Osteocyte (in vitro differentiated cells): ENCODE data around the gene SERPINB7. TPM values are rescaled to one million over a fixed set of nuclear protein-coding genes. Genes with fewer than 3 reads are reported as not detected.

Source experiments
- DNase-seq: peaks from one replicate; pipeline ENCODE4 v3.0.0; 2021; ENCODE audit warnings: mixed read lengths; ENCODE audit not compliant: unreplicated experiment; ENCODE audit errors: extremely low spot score
- H3K27ac Mint-ChIP-seq: one replicate; pipeline ENCODE4 v1.8.0; 2021; ENCODE audit warnings: mild to moderate bottlenecking, mixed read lengths; ENCODE audit not compliant: unreplicated experiment
- H3K27me3 Mint-ChIP-seq: one replicate; pipeline ENCODE4 v1.8.0; 2021; ENCODE audit warnings: mixed read lengths; ENCODE audit not compliant: unreplicated experiment
- H3K36me3 Mint-ChIP-seq: one replicate; pipeline ENCODE4 v1.8.0; 2021; ENCODE audit warnings: mixed read lengths; ENCODE audit not compliant: unreplicated experiment
- H3K4me1 Mint-ChIP-seq: one replicate; pipeline ENCODE4 v1.8.0; 2021; ENCODE audit warnings: mixed read lengths; ENCODE audit not compliant: unreplicated experiment
- H3K4me3 Mint-ChIP-seq: one replicate; pipeline ENCODE4 v1.8.0; 2021; ENCODE audit warnings: mild to moderate bottlenecking, moderate library complexity, mixed read lengths; ENCODE audit not compliant: unreplicated experiment
- H3K9me3 Mint-ChIP-seq: one replicate; pipeline ENCODE4 v1.8.0; 2021; ENCODE audit warnings: mixed read lengths; ENCODE audit not compliant: unreplicated experiment
- long read RNA-seq: library from polyadenylated mRNA; unstranded; transcript quantifications from one replicate; pipeline ENCODE4 v2.0.0, GENCODE V29; 2021
- total RNA-seq: library from RNA; stranded (reverse); gene quantifications from 2 replicates; pipeline ENCODE4 v1.2.1, GENCODE V29; 2021
- TF ChIP-seq, protein P1 (sequence below): fragments of 200-600 bp; sonication (generic); IDR thresholded peaks from 2 replicates; pipeline ENCODE4 v1.5.0; 2021; ENCODE audit warnings: antibody characterized with exemption, mild to moderate bottlenecking, moderate library complexity

The SERPINB7 gene, protein sequence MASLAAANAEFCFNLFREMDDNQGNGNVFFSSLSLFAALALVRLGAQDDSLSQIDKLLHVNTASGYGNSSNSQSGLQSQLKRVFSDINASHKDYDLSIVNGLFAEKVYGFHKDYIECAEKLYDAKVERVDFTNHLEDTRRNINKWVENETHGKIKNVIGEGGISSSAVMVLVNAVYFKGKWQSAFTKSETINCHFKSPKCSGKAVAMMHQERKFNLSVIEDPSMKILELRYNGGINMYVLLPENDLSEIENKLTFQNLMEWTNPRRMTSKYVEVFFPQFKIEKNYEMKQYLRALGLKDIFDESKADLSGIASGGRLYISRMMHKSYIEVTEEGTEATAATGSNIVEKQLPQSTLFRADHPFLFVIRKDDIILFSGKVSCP
- not detected in 2 replicates for total RNA-seq
- long read RNA-seq = 0 reads

DNA sequence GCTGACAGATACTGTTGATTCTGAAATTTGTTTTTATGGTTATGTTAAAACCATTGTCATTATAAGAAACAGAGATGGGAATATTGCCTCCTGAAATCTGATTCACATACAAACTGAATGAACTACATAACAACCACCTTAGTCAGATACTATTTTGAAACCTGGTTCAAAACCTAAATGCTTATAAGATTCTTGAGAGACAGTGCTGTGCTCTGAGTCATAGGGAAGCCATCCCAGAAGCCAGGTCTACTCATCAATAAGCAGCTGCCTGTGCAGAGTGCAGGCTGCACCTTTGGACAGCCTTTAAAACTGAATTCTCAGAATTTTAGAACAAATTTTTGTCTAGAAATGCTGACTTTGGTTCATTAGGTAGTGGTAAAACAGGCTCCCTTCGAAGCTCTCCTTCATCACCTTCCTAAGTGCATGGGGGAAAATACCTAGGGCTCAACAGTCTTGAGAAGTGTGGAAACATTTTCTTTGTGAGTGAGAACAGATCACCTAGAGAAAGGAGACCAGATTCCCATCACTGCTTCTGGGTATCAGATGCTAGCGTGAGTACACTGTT is at the start of gene SERPINB7:
Gene SERPINB7, plus strand, starts transcription at position 253 of the 565 bp plus-strand sequence. CDS start 6,955 bp downstream, outside the sequence.
- Mint-ChIP-seq H3K27ac (no peak within 1 kb of the TSS), H3K4me1 (peaks cover 2% of the 10 kb centered on the region), H3K9me3 (no peaks in the 10 kb centered on the region), H3K27me3 (peaks cover 4% of the 10 kb centered on the region), H3K4me3 (no peak within 1 kb of the TSS), H3K36me3 (no peaks in the 10 kb centered on the region)
- DNase-seq = no peak
- TF ChIP-seq, protein P1, sequence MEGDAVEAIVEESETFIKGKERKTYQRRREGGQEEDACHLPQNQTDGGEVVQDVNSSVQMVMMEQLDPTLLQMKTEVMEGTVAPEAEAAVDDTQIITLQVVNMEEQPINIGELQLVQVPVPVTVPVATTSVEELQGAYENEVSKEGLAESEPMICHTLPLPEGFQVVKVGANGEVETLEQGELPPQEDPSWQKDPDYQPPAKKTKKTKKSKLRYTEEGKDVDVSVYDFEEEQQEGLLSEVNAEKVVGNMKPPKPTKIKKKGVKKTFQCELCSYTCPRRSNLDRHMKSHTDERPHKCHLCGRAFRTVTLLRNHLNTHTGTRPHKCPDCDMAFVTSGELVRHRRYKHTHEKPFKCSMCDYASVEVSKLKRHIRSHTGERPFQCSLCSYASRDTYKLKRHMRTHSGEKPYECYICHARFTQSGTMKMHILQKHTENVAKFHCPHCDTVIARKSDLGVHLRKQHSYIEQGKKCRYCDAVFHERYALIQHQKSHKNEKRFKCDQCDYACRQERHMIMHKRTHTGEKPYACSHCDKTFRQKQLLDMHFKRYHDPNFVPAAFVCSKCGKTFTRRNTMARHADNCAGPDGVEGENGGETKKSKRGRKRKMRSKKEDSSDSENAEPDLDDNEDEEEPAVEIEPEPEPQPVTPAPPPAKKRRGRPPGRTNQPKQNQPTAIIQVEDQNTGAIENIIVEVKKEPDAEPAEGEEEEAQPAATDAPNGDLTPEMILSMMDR = no peak

DNA sequence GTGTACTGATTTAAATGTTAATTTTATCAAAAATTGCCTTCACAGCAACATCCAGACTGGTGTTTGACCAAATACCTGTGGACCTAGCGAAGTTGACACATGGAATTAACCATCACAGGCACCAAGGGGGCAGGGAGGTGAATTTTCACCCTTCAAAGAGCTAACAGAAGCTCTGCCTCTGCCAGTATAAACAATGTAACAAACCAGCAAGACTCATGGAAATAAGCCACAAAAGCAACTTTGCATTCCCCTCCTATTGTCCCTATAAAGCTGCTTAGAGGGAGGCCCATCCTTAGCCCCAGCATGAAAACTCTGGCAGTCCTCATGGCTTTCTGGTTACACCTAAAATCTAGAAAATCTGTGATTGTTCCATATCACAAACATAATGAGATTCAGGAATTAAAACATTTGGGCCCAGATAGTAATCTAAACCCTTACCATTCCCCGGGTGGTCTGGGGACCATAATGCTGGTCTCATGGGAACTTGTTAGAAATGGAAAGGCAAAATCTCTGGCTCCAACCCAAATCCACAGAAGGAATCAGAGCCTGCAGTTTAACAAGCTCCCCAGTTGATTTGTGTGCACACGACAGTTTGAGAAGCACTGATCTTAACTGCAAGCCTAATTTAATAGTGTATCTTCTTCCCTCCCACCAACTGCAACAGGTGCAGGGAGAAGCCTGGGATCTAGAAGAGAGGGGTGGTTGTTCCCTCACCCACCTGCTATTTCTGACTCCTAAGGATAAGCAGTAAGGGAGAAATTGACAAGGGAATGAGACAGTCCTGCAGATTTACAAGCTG is 49.3 kb upstream of the SERPINB7 start:
- TF ChIP-seq, protein P1 = no peak
- no peak for DNase-seq
- no peak overlapping the region for H3K27ac Mint-ChIP-seq
- H3K27me3 Mint-ChIP-seq = peaks cover 2% of the 10 kb centered on the region
- no peaks in the 10 kb centered on the region for H3K9me3 Mint-ChIP-seq
- H3K4me3 Mint-ChIP-seq = no peak overlapping the region
- H3K36me3 Mint-ChIP-seq = no peaks in the 10 kb centered on the region
- H3K4me1 Mint-ChIP-seq = no peaks in the 10 kb centered on the region

DNA sequence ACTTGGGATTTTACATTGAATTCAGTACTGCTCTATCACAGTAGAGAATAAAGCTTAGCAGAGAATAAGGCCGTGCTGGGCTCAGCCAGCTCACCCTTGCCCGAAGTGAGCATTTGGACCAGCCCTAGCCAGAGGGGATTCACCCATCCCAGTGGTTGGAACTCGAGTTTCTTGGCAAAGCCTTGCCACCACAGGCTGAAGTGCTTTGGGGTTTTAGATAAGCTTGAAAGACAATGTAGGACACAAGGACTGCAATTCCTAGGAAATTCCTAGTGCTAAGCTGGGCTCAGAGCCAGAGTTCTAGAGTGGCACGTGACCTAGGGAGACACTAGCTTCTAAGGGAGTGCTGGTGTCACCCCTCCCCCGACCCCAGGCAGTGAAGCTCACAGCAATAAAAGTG is 44.4 kb upstream of the SERPINB7 start:
- Mint-ChIP-seq H3K9me3 (peaks cover 5% of the 10 kb centered on the region), H3K36me3 (no peaks in the 10 kb centered on the region), H3K27ac (no peak overlapping the region), H3K27me3 (peaks cover 9% of the 10 kb centered on the region), H3K4me1 (no peaks in the 10 kb centered on the region), H3K4me3 (no peak overlapping the region)
- no peak for DNase-seq
- TF ChIP-seq, protein P1 = no peak

DNA sequence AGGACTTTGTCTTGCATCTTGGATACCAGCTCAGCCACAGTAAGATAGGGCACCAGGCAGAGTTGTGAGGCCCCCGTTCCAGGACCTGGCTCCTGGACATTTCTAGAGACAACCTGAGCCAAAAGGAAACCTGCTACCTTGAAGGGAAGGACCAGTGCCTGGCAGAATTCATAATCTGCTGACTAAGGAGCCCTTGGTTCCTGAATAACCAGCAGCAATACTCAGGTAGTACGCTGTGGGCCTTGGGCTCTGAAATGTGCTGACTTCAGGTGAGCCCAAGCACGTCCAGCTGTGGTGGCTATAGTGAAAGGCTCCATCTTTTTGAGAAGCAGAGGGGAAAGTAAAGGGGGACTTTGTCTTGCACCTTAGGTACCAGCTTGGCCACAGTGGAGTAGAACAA is 44.0 kb upstream of the SERPINB7 start:
- TF ChIP-seq, protein P1 = no peak
- no peaks in the 10 kb centered on the region for H3K4me1 Mint-ChIP-seq
- no peak for DNase-seq
- H3K9me3 Mint-ChIP-seq = peaks cover 5% of the 10 kb centered on the region
- H3K27me3 Mint-ChIP-seq = peaks cover 9% of the 10 kb centered on the region
- no peaks in the 10 kb centered on the region for H3K36me3 Mint-ChIP-seq
- no peak overlapping the region for H3K4me3 Mint-ChIP-seq
- no peak overlapping the region for H3K27ac Mint-ChIP-seq

DNA sequence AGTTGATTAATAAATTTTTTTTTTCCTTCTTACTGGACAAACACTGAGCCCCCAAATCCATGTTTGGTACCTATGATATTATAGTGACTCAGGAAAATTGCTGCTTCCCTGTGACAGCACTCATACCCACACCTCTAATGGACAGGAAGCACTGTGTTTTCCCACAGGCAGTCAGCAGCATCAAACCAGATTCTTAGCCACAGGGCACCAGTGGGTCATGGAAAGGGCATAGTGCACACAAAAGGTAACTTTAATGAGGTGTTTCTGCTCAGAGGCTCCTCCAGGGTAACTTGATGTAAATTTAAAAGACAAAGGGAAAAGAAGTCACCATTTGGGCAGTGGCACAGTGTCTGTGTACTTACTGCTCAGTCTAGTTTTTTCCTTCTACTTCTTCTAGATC is 38.3 kb upstream of the SERPINB7 start:
- H3K36me3 Mint-ChIP-seq = no peaks in the 10 kb centered on the region
- H3K27ac Mint-ChIP-seq = no peak overlapping the region
- no peaks in the 10 kb centered on the region for H3K4me1 Mint-ChIP-seq
- H3K4me3 Mint-ChIP-seq = no peak overlapping the region
- H3K27me3 Mint-ChIP-seq = peaks cover 16% of the 10 kb centered on the region
- TF ChIP-seq, protein P1 = no peak
- DNase-seq = no peak
- peaks cover 5% of the 10 kb centered on the region for H3K9me3 Mint-ChIP-seq
